ENCODE results near the gene OSBPL2.

Gene OSBPL2

GRCh38 chr20:62266851-62267250 lies 28.5 kb downstream of the OSBPL2 start:
- H3K27me3 ChIP-seq (ENCODE audit: control insufficient read depth in 5 of 5, insufficient read depth in 4 of 5, low read length in 5 of 5): no peaks in the 10 kb centered on the region
- no peak overlapping the region for H3K9ac ChIP-seq (ENCODE audit: low read length in 5 of 5)
- no peaks in the 10 kb centered on the region for H3K4me1 ChIP-seq (ENCODE audit: control insufficient read depth in 5 of 5, insufficient read depth in 5 of 5, low read length in 5 of 5)
- no peaks in the 10 kb centered on the region for H3K9me3 ChIP-seq (ENCODE audit: control insufficient read depth in 5 of 5, low read length in 5 of 5)
- no peak overlapping the region for H3K27ac ChIP-seq (ENCODE audit: low read depth, low read length)
- peaks cover 4 to 64% (median 53%) of the 10 kb centered on the region in 5 donors for H3K36me3 ChIP-seq (ENCODE audit: control insufficient read depth in 5 of 5, insufficient read depth in 5 of 5, low read length in 5 of 5)
- no peak overlapping the region for H3K4me3 ChIP-seq (ENCODE audit: low read depth in 1 of 5, low read length in 5 of 5)

- Histone ChIP-seq H3K9me3 (ENCODE audit: control insufficient read depth in 5 of 5, low read length in 5 of 5) (no peaks in the 10 kb centered on the region), H3K4me1 (ENCODE audit: control insufficient read depth in 5 of 5, insufficient read depth in 5 of 5, low read length in 5 of 5) (no peaks in the 10 kb centered on the region), H3K36me3 (ENCODE audit: control insufficient read depth in 5 of 5, insufficient read depth in 5 of 5, low read length in 5 of 5) (peaks cover 4 to 64% (median 53%) of the 10 kb centered on the region in 5 donors), H3K27ac (ENCODE audit: low read depth, low read length) (no peak overlapping the region), H3K27me3 (ENCODE audit: control insufficient read depth in 5 of 5, insufficient read depth in 4 of 5, low read length in 5 of 5) (no peaks in the 10 kb centered on the region), H3K4me3 (ENCODE audit: low read depth in 1 of 5, low read length in 5 of 5) (no peak overlapping the region), H3K9ac (ENCODE audit: low read length in 5 of 5) (no peak overlapping the region)
Observed at GRCh38 chr20:62267543-62267942, 29.2 kb downstream of the OSBPL2 start.

- Histone ChIP-seq H3K9me3 (ENCODE audit: control insufficient read depth in 5 of 5, low read length in 5 of 5) (no peaks in the 10 kb centered on the region), H3K27ac (ENCODE audit: low read depth, low read length) (no peak overlapping the region), H3K9ac (ENCODE audit: low read length in 5 of 5) (no peak overlapping the region), H3K27me3 (ENCODE audit: control insufficient read depth in 5 of 5, insufficient read depth in 4 of 5, low read length in 5 of 5) (no peaks in the 10 kb centered on the region), H3K4me3 (ENCODE audit: low read depth in 1 of 5, low read length in 5 of 5) (no peak overlapping the region), H3K4me1 (ENCODE audit: control insufficient read depth in 5 of 5, insufficient read depth in 5 of 5, low read length in 5 of 5) (no peaks in the 10 kb centered on the region), H3K36me3 (ENCODE audit: control insufficient read depth in 5 of 5, insufficient read depth in 5 of 5, low read length in 5 of 5) (peaks cover 4 to 64% (median 53%) of the 10 kb centered on the region in 5 donors)
Observed at GRCh38 chr20:62268228-62268900, 30.0 kb downstream of the OSBPL2 start.

GRCh38 chr20:62269378-62269777 lies 31.1 kb downstream of the OSBPL2 start:
- no peak overlapping the region for H3K9ac ChIP-seq (ENCODE audit: low read length in 5 of 5)
- no peaks in the 10 kb centered on the region for H3K4me1 ChIP-seq (ENCODE audit: control insufficient read depth in 5 of 5, insufficient read depth in 5 of 5, low read length in 5 of 5)
- no peaks in the 10 kb centered on the region for H3K9me3 ChIP-seq (ENCODE audit: control insufficient read depth in 5 of 5, low read length in 5 of 5)
- H3K27ac ChIP-seq (ENCODE audit: low read depth, low read length): no peak overlapping the region
- peaks cover 4 to 64% (median 55%) of the 10 kb centered on the region in 5 donors for H3K36me3 ChIP-seq (ENCODE audit: control insufficient read depth in 5 of 5, insufficient read depth in 5 of 5, low read length in 5 of 5)
- no peak overlapping the region for H3K4me3 ChIP-seq (ENCODE audit: low read depth in 1 of 5, low read length in 5 of 5)
- no peaks in the 10 kb centered on the region for H3K27me3 ChIP-seq (ENCODE audit: control insufficient read depth in 5 of 5, insufficient read depth in 4 of 5, low read length in 5 of 5)

- Histone ChIP-seq H3K36me3 (ENCODE audit: control insufficient read depth in 5 of 5, insufficient read depth in 5 of 5, low read length in 5 of 5) (peaks cover 4 to 63% (median 54%) of the 10 kb centered on the region in 5 donors), H3K4me3 (ENCODE audit: low read depth in 1 of 5, low read length in 5 of 5) (no peak overlapping the region), H3K27me3 (ENCODE audit: control insufficient read depth in 5 of 5, insufficient read depth in 4 of 5, low read length in 5 of 5) (no peaks in the 10 kb centered on the region), H3K9ac (ENCODE audit: low read length in 5 of 5) (no peak overlapping the region), H3K9me3 (ENCODE audit: control insufficient read depth in 5 of 5, low read length in 5 of 5) (no peaks in the 10 kb centered on the region), H3K27ac (ENCODE audit: low read depth, low read length) (no peak overlapping the region), H3K4me1 (ENCODE audit: control insufficient read depth in 5 of 5, insufficient read depth in 5 of 5, low read length in 5 of 5) (no peaks in the 10 kb centered on the region)
Observed at GRCh38 chr20:62269871-62270270, 31.6 kb downstream of the OSBPL2 start.

GRCh38 chr20:62272200-62272599 lies 33.9 kb downstream of the OSBPL2 start:
- no peaks in the 10 kb centered on the region for H3K9me3 ChIP-seq (ENCODE audit: control insufficient read depth in 5 of 5, low read length in 5 of 5)
- H3K27ac ChIP-seq (ENCODE audit: low read depth, low read length): no peak overlapping the region
- no peak overlapping the region for H3K9ac ChIP-seq (ENCODE audit: low read length in 5 of 5)
- H3K27me3 ChIP-seq (ENCODE audit: control insufficient read depth in 5 of 5, insufficient read depth in 4 of 5, low read length in 5 of 5): no peaks in the 10 kb centered on the region
- peaks cover under 1 to 10% (median 4%) of the 10 kb centered on the region in 5 donors for H3K4me1 ChIP-seq (ENCODE audit: control insufficient read depth in 5 of 5, insufficient read depth in 5 of 5, low read length in 5 of 5)
- H3K36me3 ChIP-seq (ENCODE audit: control insufficient read depth in 5 of 5, insufficient read depth in 5 of 5, low read length in 5 of 5): peaks cover 0 to 55% (median 44%) of the 10 kb centered on the region in 5 donors
- no peak overlapping the region for H3K4me3 ChIP-seq (ENCODE audit: low read depth in 1 of 5, low read length in 5 of 5)

- Histone ChIP-seq H3K9ac (ENCODE audit: low read length in 5 of 5) (no peak overlapping the region), H3K4me1 (ENCODE audit: control insufficient read depth in 5 of 5, insufficient read depth in 5 of 5, low read length in 5 of 5) (peaks cover 2 to 13% (median 6%) of the 10 kb centered on the region in 5 donors), H3K27ac (ENCODE audit: low read depth, low read length) (no peak overlapping the region), H3K27me3 (ENCODE audit: control insufficient read depth in 5 of 5, insufficient read depth in 4 of 5, low read length in 5 of 5) (no peaks in the 10 kb centered on the region), H3K36me3 (ENCODE audit: control insufficient read depth in 5 of 5, insufficient read depth in 5 of 5, low read length in 5 of 5) (peaks cover 0 to 60% (median 44%) of the 10 kb centered on the region in 5 donors), H3K9me3 (ENCODE audit: control insufficient read depth in 5 of 5, low read length in 5 of 5) (no peaks in the 10 kb centered on the region), H3K4me3 (ENCODE audit: low read depth in 1 of 5, low read length in 5 of 5) (no peak overlapping the region)
Observed at GRCh38 chr20:62273416-62273815, 35.1 kb downstream of the OSBPL2 start.

GRCh38 chr20:62274332-62274950 lies 36.1 kb downstream of the OSBPL2 start:
- H3K9me3 ChIP-seq (ENCODE audit: control insufficient read depth in 5 of 5, low read length in 5 of 5): no peaks in the 10 kb centered on the region
- peaks cover 0 to 66% (median 50%) of the 10 kb centered on the region in 5 donors for H3K36me3 ChIP-seq (ENCODE audit: control insufficient read depth in 5 of 5, insufficient read depth in 5 of 5, low read length in 5 of 5)
- H3K9ac ChIP-seq (ENCODE audit: low read length in 5 of 5): no peak overlapping the region
- no peaks in the 10 kb centered on the region for H3K27me3 ChIP-seq (ENCODE audit: control insufficient read depth in 5 of 5, insufficient read depth in 4 of 5, low read length in 5 of 5)
- no peak overlapping the region for H3K27ac ChIP-seq (ENCODE audit: low read depth, low read length)
- no peak overlapping the region for H3K4me3 ChIP-seq (ENCODE audit: low read depth in 1 of 5, low read length in 5 of 5)
- peaks cover 2 to 13% (median 6%) of the 10 kb centered on the region in 5 donors for H3K4me1 ChIP-seq (ENCODE audit: control insufficient read depth in 5 of 5, insufficient read depth in 5 of 5, low read length in 5 of 5)

GRCh38 chr20:62275219-62275618 lies 36.9 kb downstream of the OSBPL2 start:
- peaks cover 2 to 13% (median 6%) of the 10 kb centered on the region in 5 donors for H3K4me1 ChIP-seq (ENCODE audit: control insufficient read depth in 5 of 5, insufficient read depth in 5 of 5, low read length in 5 of 5)
- H3K27ac ChIP-seq (ENCODE audit: low read depth, low read length): no peak overlapping the region
- no peaks in the 10 kb centered on the region for H3K9me3 ChIP-seq (ENCODE audit: control insufficient read depth in 5 of 5, low read length in 5 of 5)
- H3K9ac ChIP-seq (ENCODE audit: low read length in 5 of 5): no peak overlapping the region
- H3K36me3 ChIP-seq (ENCODE audit: control insufficient read depth in 5 of 5, insufficient read depth in 5 of 5, low read length in 5 of 5): peaks cover 0 to 72% (median 53%) of the 10 kb centered on the region in 5 donors
- no peak overlapping the region for H3K4me3 ChIP-seq (ENCODE audit: low read depth in 1 of 5, low read length in 5 of 5)
- no peaks in the 10 kb centered on the region for H3K27me3 ChIP-seq (ENCODE audit: control insufficient read depth in 5 of 5, insufficient read depth in 4 of 5, low read length in 5 of 5)

- Histone ChIP-seq H3K27me3 (ENCODE audit: control insufficient read depth in 5 of 5, insufficient read depth in 4 of 5, low read length in 5 of 5) (no peaks in the 10 kb centered on the region), H3K4me3 (ENCODE audit: low read depth in 1 of 5, low read length in 5 of 5) (no peak overlapping the region), H3K36me3 (ENCODE audit: control insufficient read depth in 5 of 5, insufficient read depth in 5 of 5, low read length in 5 of 5) (peaks cover 0 to 78% (median 60%) of the 10 kb centered on the region in 5 donors), H3K4me1 (ENCODE audit: control insufficient read depth in 5 of 5, insufficient read depth in 5 of 5, low read length in 5 of 5) (peaks cover 2 to 13% (median 6%) of the 10 kb centered on the region in 5 donors), H3K9ac (ENCODE audit: low read length in 5 of 5) (no peak overlapping the region), H3K9me3 (ENCODE audit: control insufficient read depth in 5 of 5, low read length in 5 of 5) (no peaks in the 10 kb centered on the region), H3K27ac (ENCODE audit: low read depth, low read length) (no peak overlapping the region)
Observed at GRCh38 chr20:62276439-62276838, 38.1 kb downstream of the OSBPL2 start.

Data from subcutaneous abdominal adipose tissue (tissue), 5 donors.